Gastroesophageal sphincter (tissue), 3 donors: ENCODE data around the gene WDR64.

Source experiments
- POLR2A ChIP-seq, 2 donors: fragments of 450-650 bp; IDR thresholded peaks; one replicate each; pipeline ENCODE4 v1.6.1; 2017; ENCODE audit warnings: antibody characterized with exemption in 2 of 2, mild to moderate bottlenecking in 2 of 2, moderate library complexity in 1 of 2
- POLR2AphosphoS5 ChIP-seq: sonication (generic); formaldehyde crosslinking; IDR thresholded peaks from one replicate; pipeline ENCODE4 v1.6.1; 2017; ENCODE audit warnings: antibody characterized with exemption
- TF ChIP-seq, protein P1 (sequence below), 4 experiments: fragments of 200-600 bp in 2 of 4; fragments of 450-650 bp in 2 of 4; sonication (generic) in 1 of 4; IDR thresholded peaks; one replicate each; pipeline ENCODE4 v1.5.1; 2017 to 2019; ENCODE audit warnings: antibody characterized with exemption in 4 of 4, mild to moderate bottlenecking in 2 of 4, moderate library complexity in 2 of 4

DNA sequence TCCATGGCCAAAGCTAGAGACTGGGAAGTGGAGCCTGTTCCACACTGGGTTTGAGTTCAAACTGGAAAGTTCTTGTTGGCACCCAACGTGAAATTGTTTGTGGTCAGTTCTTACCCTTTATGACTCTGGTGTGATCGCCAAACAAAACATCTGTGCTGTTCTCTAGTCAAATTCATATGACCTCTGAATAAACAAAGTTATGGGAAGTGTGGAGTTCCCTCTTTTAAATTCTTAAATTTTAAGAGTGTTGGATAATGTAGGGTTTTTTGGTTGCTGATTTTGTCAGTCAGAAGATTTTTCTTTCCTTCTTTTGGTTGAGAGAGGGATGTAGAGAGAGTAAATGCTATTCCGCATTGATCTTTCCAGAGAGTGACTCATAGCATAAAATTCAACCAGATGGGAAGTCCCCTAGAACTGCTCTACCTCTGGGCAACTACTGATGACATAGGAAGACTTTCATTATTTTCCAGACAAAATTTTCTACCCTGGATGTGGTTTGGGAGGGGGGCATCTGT is 48.3 kb upstream of the WDR64 start:
- TF ChIP-seq, protein P1, sequence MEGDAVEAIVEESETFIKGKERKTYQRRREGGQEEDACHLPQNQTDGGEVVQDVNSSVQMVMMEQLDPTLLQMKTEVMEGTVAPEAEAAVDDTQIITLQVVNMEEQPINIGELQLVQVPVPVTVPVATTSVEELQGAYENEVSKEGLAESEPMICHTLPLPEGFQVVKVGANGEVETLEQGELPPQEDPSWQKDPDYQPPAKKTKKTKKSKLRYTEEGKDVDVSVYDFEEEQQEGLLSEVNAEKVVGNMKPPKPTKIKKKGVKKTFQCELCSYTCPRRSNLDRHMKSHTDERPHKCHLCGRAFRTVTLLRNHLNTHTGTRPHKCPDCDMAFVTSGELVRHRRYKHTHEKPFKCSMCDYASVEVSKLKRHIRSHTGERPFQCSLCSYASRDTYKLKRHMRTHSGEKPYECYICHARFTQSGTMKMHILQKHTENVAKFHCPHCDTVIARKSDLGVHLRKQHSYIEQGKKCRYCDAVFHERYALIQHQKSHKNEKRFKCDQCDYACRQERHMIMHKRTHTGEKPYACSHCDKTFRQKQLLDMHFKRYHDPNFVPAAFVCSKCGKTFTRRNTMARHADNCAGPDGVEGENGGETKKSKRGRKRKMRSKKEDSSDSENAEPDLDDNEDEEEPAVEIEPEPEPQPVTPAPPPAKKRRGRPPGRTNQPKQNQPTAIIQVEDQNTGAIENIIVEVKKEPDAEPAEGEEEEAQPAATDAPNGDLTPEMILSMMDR (IDR thresholded peaks at IDR 0.05): no peak
- TF ChIP-seq POLR2A (IDR thresholded peaks at IDR 0.05) (no peak), POLR2AphosphoS5 (no peak)
